ENCODE measurements around the gene KDM5B.
A peak's percentile ranks its signal among the peaks of the same experiment; 100 is the strongest.

The KDM5B gene

GRCh38 chr1:202843081-202843480 lies 34.9 kb upstream of the KDM5B start:
- H3K4me3 ChIP-seq (ENCODE audit: low read length), result no peak overlapping the region
- no peaks in the 10 kb centered on the region for H3K9me2 ChIP-seq (replicated peaks; ENCODE audit: insufficient read depth, low read length)
- no peak overlapping the region for H3K9ac ChIP-seq (ENCODE audit: low read length)
- H4K20me1 ChIP-seq (ENCODE audit: insufficient read depth, low read length), result no peaks in the 10 kb centered on the region
- H3K79me2 ChIP-seq (ENCODE audit: low read length), result no peaks in the 10 kb centered on the region
- no peak for TF ChIP-seq EZH2phosphoT487 (IDR thresholded peaks at IDR 0.05; ENCODE audit: low read length)
- no peak for TF ChIP-seq CTCF (IDR thresholded peaks at IDR 0.05; ENCODE audit: low read length)
- TF ChIP-seq EZH2 (optimal IDR thresholded peaks at IDR 0.05; ENCODE audit: low read depth, low read length), result no peak
- no peaks in the 10 kb centered on the region for H3F3A ChIP-seq (ENCODE audit: insufficient read depth, low read length)
- no peak for DNase-seq
- no peaks in the 10 kb centered on the region for H3K36me3 ChIP-seq (replicated peaks; ENCODE audit: insufficient read depth, low read length)
- no peaks in the 10 kb centered on the region for H3K27me3 ChIP-seq (replicated peaks; ENCODE audit: insufficient read depth, low read length)
- no peak overlapping the region for H3K27ac ChIP-seq (ENCODE audit: low read length)
- no peak overlapping the region for H2AFZ ChIP-seq (ENCODE audit: low read length)
- no peaks in the 10 kb centered on the region for H3K9me3 ChIP-seq (replicated peaks; ENCODE audit: insufficient read depth, low read length)
- no peak overlapping the region for H3K4me2 ChIP-seq (ENCODE audit: low read depth, low read length)
- no peaks in the 10 kb centered on the region for H3K4me1 ChIP-seq (ENCODE audit: low read length)

GRCh38 chr1:202837746-202838262 lies 29.6 kb upstream of the KDM5B start:
- no peak overlapping the region for H3K4me2 ChIP-seq (ENCODE audit: low read depth, low read length)
- no peaks in the 10 kb centered on the region for H3K4me1 ChIP-seq (ENCODE audit: low read length)
- no peaks in the 10 kb centered on the region for H4K20me1 ChIP-seq (ENCODE audit: insufficient read depth, low read length)
- no peak for DNase-seq
- no peaks in the 10 kb centered on the region for H3K36me3 ChIP-seq (replicated peaks; ENCODE audit: insufficient read depth, low read length)
- no peak overlapping the region for H2AFZ ChIP-seq (ENCODE audit: low read length)
- H3F3A ChIP-seq (ENCODE audit: insufficient read depth, low read length), result no peaks in the 10 kb centered on the region
- TF ChIP-seq EZH2phosphoT487 (IDR thresholded peaks at IDR 0.05; ENCODE audit: low read length) (no peak), EZH2 (optimal IDR thresholded peaks at IDR 0.05; ENCODE audit: low read depth, low read length) (no peak), CTCF (IDR thresholded peaks at IDR 0.05; ENCODE audit: low read length) (no peak)
- no peaks in the 10 kb centered on the region for H3K9me2 ChIP-seq (replicated peaks; ENCODE audit: insufficient read depth, low read length)
- no peaks in the 10 kb centered on the region for H3K9me3 ChIP-seq (replicated peaks; ENCODE audit: insufficient read depth, low read length)
- H3K27me3 ChIP-seq (replicated peaks; ENCODE audit: insufficient read depth, low read length), result no peaks in the 10 kb centered on the region
- H3K79me2 ChIP-seq (ENCODE audit: low read length), result no peaks in the 10 kb centered on the region
- H3K9ac ChIP-seq (ENCODE audit: low read length), result no peak overlapping the region
- H3K27ac ChIP-seq (ENCODE audit: low read length), result no peak overlapping the region
- no peak overlapping the region for H3K4me3 ChIP-seq (ENCODE audit: low read length)

GRCh38 chr1:202836623-202837403 lies 28.6 kb upstream of the KDM5B start:
- no peak for DNase-seq
- H3K9ac ChIP-seq (ENCODE audit: low read length), result no peak overlapping the region
- H3K4me3 ChIP-seq (ENCODE audit: low read length), result no peak overlapping the region
- no peaks in the 10 kb centered on the region for H3F3A ChIP-seq (ENCODE audit: insufficient read depth, low read length)
- no peak overlapping the region for H3K27ac ChIP-seq (ENCODE audit: low read length)
- no peak overlapping the region for H3K4me2 ChIP-seq (ENCODE audit: low read depth, low read length)
- H4K20me1 ChIP-seq (ENCODE audit: insufficient read depth, low read length), result no peaks in the 10 kb centered on the region
- no peak for TF ChIP-seq EZH2 (optimal IDR thresholded peaks at IDR 0.05; ENCODE audit: low read depth, low read length)
- no peak for TF ChIP-seq EZH2phosphoT487 (IDR thresholded peaks at IDR 0.05; ENCODE audit: low read length)
- TF ChIP-seq CTCF (IDR thresholded peaks at IDR 0.05; ENCODE audit: low read length), result 0 out of 2 replicates have a peak, but pooled peaks have one; percentile 5
- H3K79me2 ChIP-seq (ENCODE audit: low read length), result no peaks in the 10 kb centered on the region
- no peaks in the 10 kb centered on the region for H3K27me3 ChIP-seq (replicated peaks; ENCODE audit: insufficient read depth, low read length)
- H3K9me2 ChIP-seq (replicated peaks; ENCODE audit: insufficient read depth, low read length), result no peaks in the 10 kb centered on the region
- no peaks in the 10 kb centered on the region for H3K4me1 ChIP-seq (ENCODE audit: low read length)
- H3K9me3 ChIP-seq (replicated peaks; ENCODE audit: insufficient read depth, low read length), result no peaks in the 10 kb centered on the region
- no peak overlapping the region for H2AFZ ChIP-seq (ENCODE audit: low read length)
- no peaks in the 10 kb centered on the region for H3K36me3 ChIP-seq (replicated peaks; ENCODE audit: insufficient read depth, low read length)
